Testis (tissue), 3 donors: ENCODE measurements around the gene TCF12. TPM values are rescaled to one million over a fixed set of nuclear protein-coding genes. Genes with fewer than 3 reads are reported as not detected.

ENCODE experiments used
- DNase-seq: peaks from one replicate; pipeline ENCODE4 v3.0.0-alpha.2; 2019
- H3K27ac ChIP-seq, 2 donors: fragments of 200-600 bp; sonication (generic); one replicate each; pipeline ENCODE4 v1.5.1; 2019
- H3K27me3 ChIP-seq: fragments of 200-600 bp; sonication (generic); one replicate; pipeline ENCODE4 v1.5.1; 2019
- H3K36me3 ChIP-seq: fragments of 200-600 bp; sonication (generic); one replicate; pipeline ENCODE4 v1.5.1; 2017; ENCODE audit warnings: low read depth; ENCODE audit errors: missing control alignments
- H3K4me1 ChIP-seq: fragments of 200-600 bp; sonication (generic); one replicate; pipeline ENCODE4 v1.5.1; 2019
- H3K4me3 ChIP-seq, 2 donors: fragments of 200-600 bp; sonication (generic); one replicate each; pipeline ENCODE4 v1.5.1; 2017 to 2019
- H3K9me3 ChIP-seq: fragments of 200-600 bp; sonication (generic); one replicate; pipeline ENCODE4 v1.5.1; 2017
- CTCF ChIP-seq, 3 experiments: fragments of 450-650 bp in 2 of 3; fragments of 200-600 bp in 1 of 3; sonication (generic) in 1 of 3; IDR thresholded peaks; one replicate each; pipeline ENCODE4 v1.5.1; 2016 to 2019; ENCODE audit warnings: antibody characterized with exemption in 3 of 3, mild to moderate bottlenecking in 2 of 3, moderate library complexity in 1 of 3
- POLR2A ChIP-seq: fragments of 450-650 bp; IDR thresholded peaks from one replicate; pipeline ENCODE4 v1.6.1; 2017; ENCODE audit warnings: antibody characterized with exemption, mild to moderate bottlenecking, moderate library complexity
- WGBS, 2 donors: methylation state at CpG; one replicate each; pipeline ENCODE4 v1.1.5; 2018; 5-methylcytosine and 5-hydroxymethylcytosine counted together
- intact Hi-C: fragments of 100-400 bp; cut with DNase I; formaldehyde crosslinking; loops from one replicate; pipeline ENCODE4 v1.15.1; 2023; ENCODE audit warnings: low total_unique reads
- polyA plus RNA-seq: library from polyadenylated mRNA; stranded (reverse); fragments of 350-450 nt; fragmentation: Illumina TruSeq; extraction: RNeasy Lipid Tissue Mini Kit (QIAGEN cat#74804); gene quantifications from one replicate; pipeline ENCODE4 v1.2.3, GENCODE V29; 2014; ENCODE audit warnings: low read depth, low replicate concordance; ENCODE audit not compliant: insufficient read depth
- total RNA-seq, 2 donors: library from RNA; depleted of rRNA; stranded (reverse); fragments of >200 nt; gene quantifications; one replicate each; pipeline ENCODE4 v1.2.3, GENCODE V29; 2016

The TCF12 gene
- total and polyA plus RNA-seq, 3 donors from 2014 or later = 51.8 to 152 (median 146) TPM

GRCh38 chr15:57112178-57112577 is 193.7 kb downstream of the TCF12 start:
- H3K4me3 ChIP-seq = no peak overlapping the region
- TF ChIP-seq POLR2A (no peak), CTCF (IDR thresholded peaks at IDR 0.05) (no peak)
- H3K4me1 ChIP-seq = no peaks in the 10 kb centered on the region
- H3K27me3 ChIP-seq = no peaks in the 10 kb centered on the region
- H3K27ac ChIP-seq = no peak overlapping the region
- DNase-seq = no peak
- intact Hi-C loops = no loop called here
- no peaks in the 10 kb centered on the region for H3K36me3 ChIP-seq
- 75 to 80% methylated on average over 2 of the region's 2 CpGs for WGBS, 2 donors
- H3K9me3 ChIP-seq = no peaks in the 10 kb centered on the region

- TF ChIP-seq POLR2A (no peak), CTCF (IDR thresholded peaks at IDR 0.05) (no peak)
- WGBS, 2 donors = 68 to 79% methylated on average over 3 of the region's 3 CpGs
- H3K27me3 ChIP-seq = no peaks in the 10 kb centered on the region
- H3K36me3 ChIP-seq = no peaks in the 10 kb centered on the region
- H3K4me3 ChIP-seq = no peak overlapping the region
- H3K4me1 ChIP-seq = no peaks in the 10 kb centered on the region
- DNase-seq = no peak
- no peaks in the 10 kb centered on the region for H3K9me3 ChIP-seq
- H3K27ac ChIP-seq = no peak overlapping the region
- intact Hi-C loops = no loop called here
Measured at GRCh38 chr15:57114070-57114469, 195.6 kb downstream of the TCF12 start.

- H3K4me3 ChIP-seq = no peak overlapping the region
- H3K9me3 ChIP-seq = no peaks in the 10 kb centered on the region
- WGBS, 2 donors = 56 to 62% methylated on average over 2 of the region's 2 CpGs
- no peak for DNase-seq
- TF ChIP-seq POLR2A (no peak), CTCF (IDR thresholded peaks at IDR 0.05) (no peak)
- H3K36me3 ChIP-seq = no peaks in the 10 kb centered on the region
- intact Hi-C loops = no loop called here
- H3K27ac ChIP-seq = no peak overlapping the region
- H3K4me1 ChIP-seq = no peaks in the 10 kb centered on the region
- H3K27me3 ChIP-seq = no peaks in the 10 kb centered on the region
Measured at GRCh38 chr15:57118013-57118799, 199.8 kb downstream of the TCF12 start.

- intact Hi-C loops = no loop called here
- no peaks in the 10 kb centered on the region for H3K36me3 ChIP-seq
- DNase-seq = no peak
- H3K4me3 ChIP-seq = no peak overlapping the region
- H3K27ac ChIP-seq = no peak overlapping the region
- H3K4me1 ChIP-seq = no peaks in the 10 kb centered on the region
- no peaks in the 10 kb centered on the region for H3K9me3 ChIP-seq
- 63 to 74% methylated on average over 2 of the region's 2 CpGs for WGBS, 2 donors
- TF ChIP-seq CTCF (IDR thresholded peaks at IDR 0.05) = no peak
- TF ChIP-seq POLR2A = no peak
- no peaks in the 10 kb centered on the region for H3K27me3 ChIP-seq
Measured at GRCh38 chr15:57122080-57122840, 203.8 kb downstream of the TCF12 start.
